ENCODE measurements around the gene CACNA1B.
"Not testable (repeated sequence)": the region's sequence is repeated elsewhere in the genome, so short reads cannot be mapped to it uniquely, and the experiment has no call there.

DNA sequence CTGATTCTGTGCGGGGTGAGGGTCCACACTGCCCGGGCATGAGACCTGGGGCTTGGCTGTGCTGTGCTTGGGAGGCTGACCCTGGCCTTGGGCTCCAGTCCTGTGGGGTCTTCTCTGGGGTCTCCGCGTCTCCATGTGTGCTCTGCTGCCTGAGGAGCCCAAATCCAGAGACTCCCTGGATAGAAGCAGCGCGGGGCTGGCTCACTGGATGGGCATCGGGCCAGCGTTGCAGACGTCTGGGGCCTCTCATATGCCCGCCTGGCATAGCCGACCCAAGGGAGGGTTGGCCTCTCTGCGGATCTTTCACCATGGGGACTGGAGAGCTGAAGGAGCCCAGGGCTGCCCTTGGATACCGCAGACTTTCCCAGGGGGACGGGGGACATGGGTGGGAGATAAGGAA lies 12.4 kb downstream of the CACNA1B start:
- TF ChIP-seq, protein P1, sequence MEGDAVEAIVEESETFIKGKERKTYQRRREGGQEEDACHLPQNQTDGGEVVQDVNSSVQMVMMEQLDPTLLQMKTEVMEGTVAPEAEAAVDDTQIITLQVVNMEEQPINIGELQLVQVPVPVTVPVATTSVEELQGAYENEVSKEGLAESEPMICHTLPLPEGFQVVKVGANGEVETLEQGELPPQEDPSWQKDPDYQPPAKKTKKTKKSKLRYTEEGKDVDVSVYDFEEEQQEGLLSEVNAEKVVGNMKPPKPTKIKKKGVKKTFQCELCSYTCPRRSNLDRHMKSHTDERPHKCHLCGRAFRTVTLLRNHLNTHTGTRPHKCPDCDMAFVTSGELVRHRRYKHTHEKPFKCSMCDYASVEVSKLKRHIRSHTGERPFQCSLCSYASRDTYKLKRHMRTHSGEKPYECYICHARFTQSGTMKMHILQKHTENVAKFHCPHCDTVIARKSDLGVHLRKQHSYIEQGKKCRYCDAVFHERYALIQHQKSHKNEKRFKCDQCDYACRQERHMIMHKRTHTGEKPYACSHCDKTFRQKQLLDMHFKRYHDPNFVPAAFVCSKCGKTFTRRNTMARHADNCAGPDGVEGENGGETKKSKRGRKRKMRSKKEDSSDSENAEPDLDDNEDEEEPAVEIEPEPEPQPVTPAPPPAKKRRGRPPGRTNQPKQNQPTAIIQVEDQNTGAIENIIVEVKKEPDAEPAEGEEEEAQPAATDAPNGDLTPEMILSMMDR (conservative IDR thresholded peaks at IDR 0.05; ENCODE audit: low read depth, low read length) = not testable (repeated sequence)
- not testable (repeated sequence) for TF ChIP-seq EZH2 (IDR thresholded peaks at IDR 0.05; ENCODE audit: borderline replicate concordance, low read depth, low read length, poor library complexity, severe bottlenecking)
